GM10266 (cell line): ENCODE data around the gene INSYN2B.

Experiments
- DNase-seq: peaks from one replicate; pipeline ENCODE4 v3.0.0; 2012; ENCODE audit errors: extremely low spot score
- TF ChIP-seq, protein P1 (sequence below): IDR thresholded peaks from 2 replicates; pipeline ENCODE4 v1.5.1; 2012; ENCODE audit warnings: mild to moderate bottlenecking, low read depth; ENCODE audit not compliant: control insufficient read depth, insufficient read depth; ENCODE audit errors: missing control alignments

INSYN2B gene

DNA sequence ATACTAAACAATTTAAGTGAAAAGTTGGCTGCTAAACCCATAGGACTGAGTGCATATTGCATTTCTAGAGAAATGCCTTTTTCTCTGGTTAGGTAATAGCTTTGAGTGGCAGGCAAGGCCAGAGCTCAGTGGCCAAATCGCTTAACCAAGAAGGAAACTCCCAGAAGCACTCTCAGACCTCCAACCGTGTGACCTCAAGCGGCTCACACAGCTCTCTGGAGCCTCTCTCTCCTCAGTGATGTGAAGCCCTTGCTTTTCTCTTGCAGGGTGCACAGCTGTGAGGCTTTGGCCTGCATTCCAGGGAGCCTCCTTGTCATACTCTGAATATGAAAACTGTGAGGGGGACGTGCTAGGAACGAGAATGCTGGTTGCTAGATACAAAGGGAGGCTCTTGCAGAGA lies 106.7 kb downstream of the INSYN2B start:
- no peak for DNase-seq
- TF ChIP-seq, protein P1, sequence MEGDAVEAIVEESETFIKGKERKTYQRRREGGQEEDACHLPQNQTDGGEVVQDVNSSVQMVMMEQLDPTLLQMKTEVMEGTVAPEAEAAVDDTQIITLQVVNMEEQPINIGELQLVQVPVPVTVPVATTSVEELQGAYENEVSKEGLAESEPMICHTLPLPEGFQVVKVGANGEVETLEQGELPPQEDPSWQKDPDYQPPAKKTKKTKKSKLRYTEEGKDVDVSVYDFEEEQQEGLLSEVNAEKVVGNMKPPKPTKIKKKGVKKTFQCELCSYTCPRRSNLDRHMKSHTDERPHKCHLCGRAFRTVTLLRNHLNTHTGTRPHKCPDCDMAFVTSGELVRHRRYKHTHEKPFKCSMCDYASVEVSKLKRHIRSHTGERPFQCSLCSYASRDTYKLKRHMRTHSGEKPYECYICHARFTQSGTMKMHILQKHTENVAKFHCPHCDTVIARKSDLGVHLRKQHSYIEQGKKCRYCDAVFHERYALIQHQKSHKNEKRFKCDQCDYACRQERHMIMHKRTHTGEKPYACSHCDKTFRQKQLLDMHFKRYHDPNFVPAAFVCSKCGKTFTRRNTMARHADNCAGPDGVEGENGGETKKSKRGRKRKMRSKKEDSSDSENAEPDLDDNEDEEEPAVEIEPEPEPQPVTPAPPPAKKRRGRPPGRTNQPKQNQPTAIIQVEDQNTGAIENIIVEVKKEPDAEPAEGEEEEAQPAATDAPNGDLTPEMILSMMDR = no peak

DNA sequence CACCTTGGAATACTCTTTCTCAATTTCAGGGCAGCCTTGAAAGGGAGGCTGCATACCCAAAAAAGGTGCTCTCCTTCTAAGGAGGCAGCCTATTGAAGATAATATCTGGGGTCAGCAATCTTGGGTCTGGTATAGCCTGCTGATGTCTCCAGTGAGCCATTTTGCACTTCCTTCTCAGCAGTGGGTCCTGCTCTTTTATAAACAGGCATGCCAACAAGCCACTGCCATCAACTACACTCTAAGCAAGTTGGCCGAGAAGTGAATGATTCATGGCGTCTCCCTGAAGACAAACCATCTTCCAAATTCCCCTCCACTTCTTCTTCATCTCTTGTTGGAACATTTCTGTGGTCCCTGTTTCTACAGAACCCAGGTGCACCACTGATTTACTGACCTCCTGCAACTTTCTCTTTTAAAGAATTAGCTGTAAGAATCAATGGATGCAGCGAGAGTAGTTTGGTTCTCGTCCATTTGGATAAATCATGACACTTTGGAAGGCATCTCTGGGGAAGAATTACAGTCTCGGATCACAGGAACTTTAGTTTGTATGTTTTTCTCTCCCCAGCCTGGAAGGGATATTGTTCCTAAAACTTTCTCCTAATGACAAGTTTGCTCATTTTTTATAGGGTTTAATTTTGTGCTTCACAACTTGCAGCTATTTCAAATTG lies 108.3 kb downstream of the INSYN2B start:
- TF ChIP-seq, protein P1 = no peak
- DNase-seq = no peak

DNA sequence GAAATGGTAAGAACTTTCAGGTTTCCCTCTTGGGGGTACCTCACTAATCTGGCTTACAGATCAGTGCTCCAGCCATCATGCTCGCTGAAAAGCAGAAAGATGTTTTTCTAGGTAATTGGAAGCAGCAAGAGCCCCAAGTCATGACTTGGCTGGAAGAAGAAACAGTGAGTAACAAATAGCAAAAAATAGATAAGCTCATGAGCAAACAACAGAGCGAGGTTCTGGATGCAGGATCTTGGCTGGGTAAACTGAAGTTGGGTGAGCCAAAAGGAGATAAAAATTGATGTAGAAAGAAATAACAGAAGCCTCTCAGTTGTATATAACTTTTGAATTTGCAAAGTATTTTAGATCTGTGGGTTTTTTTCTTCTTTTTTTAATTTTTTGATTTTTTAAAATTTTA lies 110.1 kb downstream of the INSYN2B start:
- DNase-seq = no peak
- TF ChIP-seq, protein P1 = no peak

DNA sequence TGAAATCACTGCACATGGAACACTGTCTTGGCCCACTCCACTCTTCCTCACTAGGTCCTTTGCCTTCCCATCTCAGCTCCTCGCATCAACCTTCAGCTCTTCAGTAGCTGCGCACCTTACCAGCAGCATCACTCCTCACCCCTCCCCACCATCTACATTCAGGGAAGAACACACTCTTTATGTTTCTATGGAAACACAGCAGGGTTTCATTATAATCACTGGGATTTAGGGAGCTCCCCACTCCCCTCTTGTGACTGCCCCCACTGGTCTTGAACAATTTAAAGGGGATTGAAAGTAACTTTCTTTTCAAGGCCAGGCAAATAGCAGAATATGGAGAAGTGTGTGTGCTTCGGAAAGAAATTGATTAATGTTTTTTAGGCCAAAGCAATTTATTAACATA lies 111.2 kb downstream of the INSYN2B start:
- TF ChIP-seq, protein P1 = no peak
- no peak for DNase-seq

DNA sequence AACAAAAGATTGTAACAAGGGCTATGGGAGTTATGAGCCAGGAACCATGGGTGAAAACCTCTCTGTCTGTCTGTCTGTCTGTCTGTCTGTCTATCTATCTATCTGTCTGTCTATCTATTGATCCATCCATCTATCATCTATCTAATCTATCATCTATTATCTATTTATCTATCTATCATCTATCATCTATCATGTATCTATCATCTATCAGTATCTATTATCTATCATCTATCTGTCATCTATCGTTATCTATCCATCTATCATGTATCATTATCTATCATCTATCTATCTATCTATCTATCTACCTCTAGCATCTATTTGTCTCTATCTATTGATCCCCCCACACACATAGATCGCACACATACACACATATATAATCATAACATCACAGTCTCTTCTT lies 112.9 kb downstream of the INSYN2B start:
- TF ChIP-seq, protein P1 = no peak
- no peak for DNase-seq

DNA sequence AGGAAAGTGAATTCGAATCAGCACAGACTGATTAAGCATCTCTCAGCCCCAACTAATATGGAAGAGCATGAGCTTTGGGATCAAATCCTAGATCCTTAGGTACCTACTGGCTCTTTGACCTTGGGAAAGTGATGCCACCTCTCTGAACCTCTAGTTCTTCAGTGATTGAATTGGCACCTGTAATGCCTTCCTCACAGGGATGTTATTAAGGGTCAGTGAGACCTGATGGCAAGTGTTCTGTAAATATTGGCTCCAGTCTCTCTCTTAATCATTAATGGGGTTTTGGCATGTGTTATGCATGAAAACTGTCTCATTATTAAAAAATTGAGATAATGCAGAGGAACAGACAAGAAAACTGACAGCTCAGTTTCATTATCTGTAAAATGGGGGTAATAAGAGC lies 115.8 kb downstream of the INSYN2B start:
- no peak for DNase-seq
- TF ChIP-seq, protein P1 = no peak

DNA sequence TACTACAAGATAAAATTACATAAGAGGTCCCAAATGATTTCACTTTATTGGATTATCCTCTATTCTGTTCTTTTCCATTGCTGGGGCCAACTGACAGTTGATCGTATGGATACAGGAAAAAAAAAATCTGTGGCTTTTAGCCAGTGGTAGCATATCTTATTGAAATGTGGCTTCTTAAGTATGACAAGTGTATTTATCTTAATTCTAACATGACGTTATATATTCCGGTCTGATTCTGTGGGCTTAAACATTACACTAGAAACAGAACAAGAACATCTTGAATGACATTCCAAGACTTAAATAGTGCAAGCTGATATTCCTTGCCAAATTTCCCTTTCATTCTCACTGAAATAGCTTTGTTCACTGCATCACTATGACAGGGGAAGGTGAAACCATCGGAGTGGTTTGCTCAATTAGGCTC lies 117.9 kb downstream of the INSYN2B start:
- DNase-seq = no peak
- TF ChIP-seq, protein P1 = no peak
